ENCODE measurements around the gene ETNK2. TPM values are rescaled to one million over a fixed set of nuclear protein-coding genes. Genes with fewer than 3 reads are reported as not detected.

ETNK2 gene
- total and polyA plus RNA-seq, 2 donors from 2014 or later, result 33.3 to 166 TPM

GRCh38 chr1:204171751-204172178 is 19.9 kb upstream of the ETNK2 start:
- peaks cover 0 to 10% (median 0%) of the 10 kb centered on the region in 3 donors for H3K9me3 ChIP-seq (ENCODE audit: control insufficient read depth in 2 of 3, insufficient read depth in 1 of 3, low read length in 3 of 3)
- DNase-seq (no peak), FAIRE-seq (no peak)
- H3K4me3 ChIP-seq (ENCODE audit: low read length in 3 of 3), result no peak overlapping the region
- H3K27me3 ChIP-seq (ENCODE audit: control insufficient read depth, insufficient read depth, low read length), result no peaks in the 10 kb centered on the region
- no peaks in the 10 kb centered on the region for H3K36me3 ChIP-seq (ENCODE audit: control insufficient read depth in 2 of 3, insufficient read depth in 3 of 3, low read length in 3 of 3)
- no peak for TF ChIP-seq CTCF (IDR thresholded peaks at IDR 0.05; ENCODE audit: borderline replicate concordance, extremely low read depth, insufficient read depth)
- no peak overlapping the region for H3K9ac ChIP-seq (ENCODE audit: low read length in 3 of 3)
- H3K4me1 ChIP-seq (ENCODE audit: control insufficient read depth in 2 of 3, insufficient read depth in 2 of 3, low read depth in 1 of 3, low read length in 3 of 3), result no peaks in the 10 kb centered on the region
- no peak overlapping the region for H3K27ac ChIP-seq (ENCODE audit: low read depth in 2 of 2, low read length in 2 of 2)
- intact Hi-C loops (cut with DNase I), result no loop called here

GRCh38 chr1:204170494-204171155 is 18.8 kb upstream of the ETNK2 start:
- DNase-seq (no peak), FAIRE-seq (no peak)
- H3K9ac ChIP-seq (ENCODE audit: low read length in 3 of 3), result no peak overlapping the region
- no peaks in the 10 kb centered on the region for H3K4me1 ChIP-seq (ENCODE audit: control insufficient read depth in 2 of 3, insufficient read depth in 2 of 3, low read depth in 1 of 3, low read length in 3 of 3)
- no peak for TF ChIP-seq CTCF (IDR thresholded peaks at IDR 0.05; ENCODE audit: borderline replicate concordance, extremely low read depth, insufficient read depth)
- intact Hi-C loops (cut with DNase I), result no loop called here
- no peaks in the 10 kb centered on the region for H3K36me3 ChIP-seq (ENCODE audit: control insufficient read depth in 2 of 3, insufficient read depth in 3 of 3, low read length in 3 of 3)
- H3K4me3 ChIP-seq (ENCODE audit: low read length in 3 of 3), result no peak overlapping the region
- peaks cover 0 to 10% (median 0%) of the 10 kb centered on the region in 3 donors for H3K9me3 ChIP-seq (ENCODE audit: control insufficient read depth in 2 of 3, insufficient read depth in 1 of 3, low read length in 3 of 3)
- no peak overlapping the region for H3K27ac ChIP-seq (ENCODE audit: low read depth in 2 of 2, low read length in 2 of 2)
- H3K27me3 ChIP-seq (ENCODE audit: control insufficient read depth, insufficient read depth, low read length), result no peaks in the 10 kb centered on the region

- DNase-seq (no peak), FAIRE-seq (no peak)
- TF ChIP-seq CTCF (IDR thresholded peaks at IDR 0.05; ENCODE audit: borderline replicate concordance, extremely low read depth, insufficient read depth), result no peak
- no peak overlapping the region for H3K27ac ChIP-seq (ENCODE audit: low read depth in 2 of 2, low read length in 2 of 2)
- no peaks in the 10 kb centered on the region for H3K36me3 ChIP-seq (ENCODE audit: control insufficient read depth in 2 of 3, insufficient read depth in 3 of 3, low read length in 3 of 3)
- no peaks in the 10 kb centered on the region for H3K27me3 ChIP-seq (ENCODE audit: control insufficient read depth, insufficient read depth, low read length)
- intact Hi-C loops (cut with DNase I), result loop anchor here (10.0 kb wide), 1 partner anchor 195 kb away; no protein-coding TSS in a partner anchor
- H3K9me3 ChIP-seq (ENCODE audit: control insufficient read depth in 2 of 3, insufficient read depth in 1 of 3, low read length in 3 of 3), result peaks cover 0 to 10% (median 0%) of the 10 kb centered on the region in 3 donors
- no peak overlapping the region for H3K4me3 ChIP-seq (ENCODE audit: low read length in 3 of 3)
- H3K9ac ChIP-seq (ENCODE audit: low read length in 3 of 3), result no peak overlapping the region
- H3K4me1 ChIP-seq (ENCODE audit: control insufficient read depth in 2 of 3, insufficient read depth in 2 of 3, low read depth in 1 of 3, low read length in 3 of 3), result no peaks in the 10 kb centered on the region
Observed at GRCh38 chr1:204169858-204170257, 18.0 kb upstream of the ETNK2 start.
